ENCODE results near the gene UBA1. TPM values are rescaled to one million over a fixed set of nuclear protein-coding genes. Genes with fewer than 3 reads are reported as not detected.

Gene UBA1
- total and polyA plus RNA-seq, 2 of the 8 experiments (the other 6 are each of a cell fraction or from before 2014, with no cell fraction given) = 313 to 458 TPM

DNA sequence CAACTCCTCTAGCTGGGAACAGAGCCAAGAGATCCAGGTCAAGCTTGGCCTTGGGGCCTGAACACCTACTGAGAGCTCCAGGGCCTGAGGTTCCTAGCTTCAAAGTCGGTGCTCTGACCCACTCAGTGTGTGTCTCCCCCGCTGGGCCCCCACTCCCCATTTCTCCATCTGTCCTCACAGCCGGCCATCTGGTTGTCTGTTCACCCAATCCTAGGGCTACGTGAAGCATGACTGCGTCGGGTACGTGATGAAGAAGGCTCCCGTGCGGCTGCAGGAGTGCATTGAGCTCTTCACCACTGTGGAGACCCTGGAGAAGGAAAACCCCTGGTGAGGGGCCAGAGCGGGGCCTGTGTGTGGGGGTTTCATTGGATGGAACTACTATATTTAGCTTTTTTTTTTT is 51.5 kb downstream of the UBA1 start:
- H3K9ac ChIP-seq (replicated peaks in 1 of 4; ENCODE audit: extremely low read depth in 1 of 4, low read depth in 3 of 4, low read length in 3 of 4) = no peak overlapping the region
- CTCF ChIA-PET (ENCODE audit: partially characterized antibody) = interaction anchor here (0.6 to 1.1 kb wide), 3 partner anchors 34 to 139 kb away, joined by 3 to 5 read pairs (median 3); no protein-coding TSS in a partner anchor
- POLR2A ChIA-PET (ENCODE audit: partially characterized antibody) = interaction anchor here (0.5 kb wide), 1 partner anchor 13 kb away, joined by 4 read pairs; no protein-coding TSS in a partner anchor

More for the DNA sequence above, 51.5 kb downstream of the UBA1 start:
- Histone ChIP-seq H3K4ac (replicated peaks; ENCODE audit: insufficient read length, low read depth, low read length) (no peak overlapping the region), H4K5ac (ENCODE audit: insufficient read length, low read depth, low read length) (no peak overlapping the region), H4K91ac (replicated peaks; ENCODE audit: insufficient read length, low read length) (no peak overlapping the region), H2BK20ac (ENCODE audit: low read length) (no peak overlapping the region), H3K4me3 (ENCODE audit: extremely low read depth in 1 of 4, insufficient read depth in 2 of 4, low read depth in 3 of 4, low read length in 4 of 4) (no peak overlapping the region), H2BK120ac (replicated peaks; ENCODE audit: low read depth, low read length) (no peak overlapping the region), H4K20me1 (replicated peaks in 1 of 2; ENCODE audit: control insufficient read depth in 1 of 2, insufficient read depth in 2 of 2, low read length in 2 of 2) (peaks cover 0 to 3% of the 10 kb centered on the region in 2 experiments), H3K27me3 (replicated peaks in 1 of 4; ENCODE audit: control insufficient read depth in 3 of 4, extremely low read depth in 1 of 4, insufficient read depth in 3 of 4, low read length in 3 of 4) (no peaks in the 10 kb centered on the region), H3K4me2 (ENCODE audit: insufficient read depth in 1 of 2, low read depth in 2 of 2, low read length in 2 of 2) (no peak overlapping the region), H3K79me2 (ENCODE audit: control insufficient read depth in 1 of 2, insufficient read depth in 2 of 2, low read length in 2 of 2) (no peaks in the 10 kb centered on the region), H3K56ac (replicated peaks; ENCODE audit: insufficient read length, low read depth, low read length) (no peak overlapping the region), H4K8ac (ENCODE audit: extremely low read depth, insufficient read depth, low read length) (no peak overlapping the region), H2BK5ac (ENCODE audit: low read depth, low read length) (no peak overlapping the region), H3K79me1 (ENCODE audit: low read depth, low read length) (no peaks in the 10 kb centered on the region), H3K27ac (ENCODE audit: low read depth, low read length) (no peak overlapping the region), H3K4me1 (replicated peaks in 1 of 4; ENCODE audit: control insufficient read depth in 3 of 4, insufficient read depth in 4 of 4, low read length in 3 of 4) (no peaks in the 10 kb centered on the region), H2BK15ac (ENCODE audit: low read length) (no peak overlapping the region), H3K14ac (ENCODE audit: insufficient read length) (no peak overlapping the region), H2AFZ (ENCODE audit: low read length) (no peak overlapping the region), H2AK5ac (ENCODE audit: low read depth, low read length) (no peak overlapping the region), H3K18ac (ENCODE audit: extremely low read depth, low read length) (no peak overlapping the region), H3K23me2 (ENCODE audit: low read depth, low read length) (no peaks in the 10 kb centered on the region), H2BK12ac (ENCODE audit: low read depth, low read length) (no peak overlapping the region), H3K36me3 (ENCODE audit: control insufficient read depth in 2 of 4, insufficient read depth in 4 of 4, low read length in 3 of 4) (peaks cover 5 to 57% (median 35%) of the 10 kb centered on the region in 4 experiments; a peak in 6 of 8 replicates), H3K23ac (ENCODE audit: insufficient read length) (no peak overlapping the region), H3K9me3 (ENCODE audit: insufficient read depth in 2 of 2, low read depth in 1 of 2, low read length in 1 of 2) (no peaks in the 10 kb centered on the region)
- no peak for FAIRE-seq
- WGBS, 2 experiments (ENCODE audit: extremely low coverage in 1 of 2, insufficient coverage in 1 of 2, insufficient read length in 1 of 2, insufficient replicate concordance in 2 of 2, low coverage in 1 of 2, low lambda C conversion rate in 2 of 2, missing lambda C conversion rate in 1 of 2) = 100% methylated on average over 5 of the region's 10 CpGs; no CpG with 5 or more reads in 1 of the 2 experiments
- no peak for TF ChIP-seq POLR2AphosphoS5 (IDR thresholded peaks at IDR 0.05; ENCODE audit: low read depth, low read length)
- no peak for TF ChIP-seq GABPA (IDR thresholded peaks at IDR 0.05; ENCODE audit: borderline replicate concordance, insufficient read depth, low read length)
- no peak for TF ChIP-seq HDAC2 (IDR thresholded peaks at IDR 0.05; ENCODE audit: borderline replicate concordance in 1 of 2, low read depth in 2 of 2, low read length in 2 of 2)
- TF ChIP-seq, protein P1, sequence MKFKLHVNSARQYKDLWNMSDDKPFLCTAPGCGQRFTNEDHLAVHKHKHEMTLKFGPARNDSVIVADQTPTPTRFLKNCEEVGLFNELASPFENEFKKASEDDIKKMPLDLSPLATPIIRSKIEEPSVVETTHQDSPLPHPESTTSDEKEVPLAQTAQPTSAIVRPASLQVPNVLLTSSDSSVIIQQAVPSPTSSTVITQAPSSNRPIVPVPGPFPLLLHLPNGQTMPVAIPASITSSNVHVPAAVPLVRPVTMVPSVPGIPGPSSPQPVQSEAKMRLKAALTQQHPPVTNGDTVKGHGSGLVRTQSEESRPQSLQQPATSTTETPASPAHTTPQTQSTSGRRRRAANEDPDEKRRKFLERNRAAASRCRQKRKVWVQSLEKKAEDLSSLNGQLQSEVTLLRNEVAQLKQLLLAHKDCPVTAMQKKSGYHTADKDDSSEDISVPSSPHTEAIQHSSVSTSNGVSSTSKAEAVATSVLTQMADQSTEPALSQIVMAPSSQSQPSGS (IDR thresholded peaks at IDR 0.05; ENCODE audit: low read length) = no peak
- no peak for DNase-seq (ENCODE audit: low read depth in 1 of 2, low spot score in 2 of 2)

Data from H1 (cell line).